ENCODE measurements around the gene CASZ1. TPM values are rescaled to one million over a fixed set of nuclear protein-coding genes. Genes with fewer than 3 reads are reported as not detected.

CASZ1 gene
- total RNA-seq, 1 donor from 2014 or later, result 58.2 TPM

DNA sequence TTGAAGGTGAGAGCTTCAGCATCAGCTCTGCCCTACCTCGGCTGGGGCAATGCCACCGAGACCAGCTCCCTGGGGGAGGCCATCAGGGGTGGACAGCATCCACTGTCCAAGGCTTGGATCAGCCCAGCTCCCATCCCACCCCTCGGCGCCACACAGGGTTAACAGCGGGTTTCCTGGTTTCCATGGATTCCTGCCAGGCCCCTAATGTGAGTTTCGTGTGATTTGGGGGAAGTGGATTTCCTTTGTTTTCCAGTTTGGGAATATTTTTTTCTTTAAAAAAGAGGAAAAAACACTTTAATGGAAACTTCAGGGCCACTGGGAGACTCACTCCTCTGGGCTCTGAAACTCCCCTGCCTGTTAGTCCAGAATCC, 34.3 kb downstream of the CASZ1 start:
- ATAC-seq (no peak), DNase-seq (ENCODE audit: missing footprints) (no peak)
- intact Hi-C loops (cut with DNase I), result no loop called here

DNA sequence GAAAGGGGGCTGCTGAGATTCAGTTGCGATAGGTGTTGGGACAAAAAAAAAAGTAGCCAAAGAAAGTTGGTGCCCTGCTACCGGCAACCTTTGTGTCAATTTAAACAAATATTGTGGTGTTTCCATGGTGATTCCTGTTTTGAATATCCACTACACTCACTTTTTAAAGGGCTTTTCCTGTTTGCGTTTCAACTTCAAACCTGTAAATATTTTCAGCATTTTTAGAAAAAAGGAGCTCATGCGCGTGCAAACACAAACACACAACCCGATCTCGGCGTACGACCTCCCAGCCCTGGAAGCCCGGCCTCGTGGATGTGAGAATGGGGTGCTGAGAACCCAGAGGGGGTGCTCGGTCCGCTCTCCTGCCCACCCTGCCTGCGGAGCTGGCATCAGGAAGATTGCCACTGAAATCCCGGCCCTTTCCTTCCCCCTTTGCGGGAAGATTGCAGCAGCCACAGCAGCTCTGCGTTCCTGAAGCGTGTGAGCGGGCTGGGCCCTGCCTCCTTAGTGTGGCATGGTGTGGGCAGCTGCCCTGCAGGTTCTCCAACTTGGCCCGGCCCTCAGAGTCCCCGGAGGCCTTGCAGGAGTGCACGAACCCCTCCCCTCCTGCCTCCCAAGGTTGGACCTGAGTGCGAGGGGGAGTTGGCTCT, 34.8 kb downstream of the CASZ1 start:
- intact Hi-C loops (cut with DNase I), result no loop called here
- DNase-seq (ENCODE audit: missing footprints), result no peak
- ATAC-seq, result no peak

DNA sequence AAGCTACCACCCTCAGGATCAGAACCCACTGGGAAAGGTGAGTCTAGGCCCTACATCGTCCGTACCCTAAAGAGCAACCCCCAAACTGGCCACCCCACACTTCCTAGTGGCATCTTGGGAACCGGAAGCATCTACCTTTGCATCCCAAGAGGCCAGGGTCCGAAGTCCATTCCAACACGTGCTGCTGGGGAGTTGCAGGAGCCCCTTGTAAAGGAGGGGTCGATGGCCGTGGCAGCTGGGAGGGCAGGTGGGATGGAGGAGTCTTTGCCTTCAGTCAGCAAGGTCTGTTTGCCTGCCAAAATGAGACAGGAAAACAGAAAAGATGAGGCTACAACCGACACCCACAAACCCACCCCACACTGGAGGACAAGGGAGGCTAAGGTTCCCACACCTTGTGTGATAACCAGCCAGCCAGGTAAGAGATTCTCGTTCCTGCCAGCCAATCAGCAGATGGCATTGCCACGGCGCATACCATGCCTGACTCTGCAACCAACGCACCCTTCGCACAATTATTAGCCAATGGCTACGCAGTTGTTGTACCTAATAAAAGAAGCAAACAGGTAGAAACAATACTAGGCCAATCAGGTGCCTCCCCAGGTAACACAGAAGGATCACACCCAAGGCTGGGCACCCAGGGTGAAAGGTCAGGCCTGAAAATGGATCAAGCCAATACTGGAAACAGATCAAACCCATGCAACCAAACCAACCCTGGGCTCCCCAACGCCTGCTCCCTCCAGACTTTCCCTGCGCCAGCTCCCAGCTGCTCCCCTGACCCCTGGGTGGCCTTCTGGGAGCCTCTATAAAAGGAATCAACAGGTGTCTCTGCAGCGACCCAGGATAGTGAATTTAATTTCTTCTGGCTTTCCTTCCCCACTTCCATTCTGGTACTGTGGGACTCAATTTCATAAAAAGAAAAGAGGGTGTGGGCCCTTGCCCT, 35.6 kb downstream of the CASZ1 start:
- ATAC-seq (no peak), DNase-seq (ENCODE audit: missing footprints) (no peak)
- intact Hi-C loops (cut with DNase I), result no loop called here

DNA sequence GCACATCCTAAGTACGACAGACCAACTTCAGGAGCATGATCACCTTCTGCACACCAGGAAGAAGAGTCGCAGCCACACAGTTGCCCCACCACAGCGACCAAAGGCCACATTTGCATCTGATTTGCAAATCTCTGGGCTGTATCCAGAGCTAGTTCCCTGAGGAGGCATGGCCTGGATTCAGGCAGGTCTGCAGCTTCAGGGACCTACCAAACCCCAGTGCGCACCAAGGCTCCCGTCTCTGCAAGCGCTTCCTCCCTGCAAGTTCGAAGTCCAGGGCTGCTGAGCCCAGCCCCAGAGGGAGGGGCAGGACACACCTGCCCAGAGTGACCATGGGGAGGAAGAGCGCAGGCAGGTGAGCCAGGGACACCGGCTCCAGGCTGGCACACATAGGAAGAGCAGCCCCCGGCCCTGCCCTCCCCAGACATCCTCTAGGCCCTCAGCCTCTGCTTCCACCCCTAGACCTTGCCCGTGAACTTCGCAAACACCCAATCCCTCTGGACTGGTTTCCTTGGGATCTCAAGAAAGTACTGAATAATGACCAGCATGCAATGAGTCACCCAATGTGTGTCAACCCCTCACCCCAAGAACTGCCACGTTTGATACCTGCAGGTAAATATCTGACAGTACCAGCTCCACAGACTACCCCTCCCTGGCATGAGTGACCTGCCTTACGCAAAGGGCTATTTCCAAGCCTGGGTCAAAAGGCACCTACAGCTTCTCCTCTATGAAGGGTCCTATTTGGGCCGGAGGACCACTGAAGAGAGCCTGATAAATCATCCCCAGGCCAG, 36.8 kb downstream of the CASZ1 start:
- intact Hi-C loops (cut with DNase I), result no loop called here
- ATAC-seq (no peak), DNase-seq (ENCODE audit: missing footprints) (no peak)

DNA sequence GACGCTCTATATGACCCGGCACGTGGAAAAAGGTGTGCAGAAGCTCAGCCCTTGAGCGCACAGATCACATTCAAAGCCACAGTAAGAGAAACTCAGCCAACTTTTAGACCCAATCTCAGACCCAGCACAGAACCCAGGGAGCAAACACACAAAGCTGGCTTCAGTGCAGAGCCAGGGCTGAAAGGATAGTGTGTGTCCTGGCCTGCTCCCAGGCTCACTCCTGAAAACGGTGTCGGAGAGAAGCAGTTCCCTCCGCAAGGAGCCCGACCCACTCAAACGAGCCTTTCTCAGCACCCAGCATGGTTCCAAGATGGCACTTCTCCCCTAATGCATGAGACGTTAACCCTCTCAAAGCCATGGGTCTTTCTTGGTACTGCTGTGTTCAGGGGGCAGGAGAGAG, 39.6 kb downstream of the CASZ1 start:
- DNase-seq (ENCODE audit: missing footprints) (no peak), ATAC-seq (peak; percentile 11)
- intact Hi-C loops (cut with DNase I), result no loop called here

DNA sequence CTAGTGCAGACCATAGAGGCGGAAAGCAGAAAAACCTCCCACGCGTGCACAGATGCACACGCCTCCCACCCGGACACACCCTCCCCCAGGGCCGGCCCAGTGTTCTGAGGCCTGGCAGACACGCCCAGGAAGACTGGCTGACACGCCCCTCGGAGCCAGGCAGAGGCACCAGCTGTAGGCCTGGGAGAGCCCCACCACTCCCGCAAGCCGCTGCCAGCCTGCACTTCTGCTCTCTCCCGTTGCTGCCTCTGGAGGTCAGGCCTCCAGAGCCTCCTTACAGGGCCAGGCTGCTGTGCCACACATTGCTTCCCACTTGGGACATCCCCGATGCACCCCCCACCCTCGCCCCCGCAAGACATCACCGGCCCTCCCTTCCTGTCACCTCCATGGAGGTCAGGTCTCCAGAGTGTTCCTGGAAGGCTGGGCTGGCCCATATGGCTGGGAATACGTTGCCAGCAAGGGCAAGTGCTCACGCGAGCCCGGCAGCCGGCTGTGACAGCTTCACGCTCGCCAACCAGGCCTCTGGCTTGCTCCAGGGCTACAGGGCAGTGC, 40.4 kb downstream of the CASZ1 start:
- peak; percentile 75 for ATAC-seq
- peak; percentile 83 for DNase-seq (ENCODE audit: missing footprints)
- intact Hi-C loops (cut with DNase I), result no loop called here

DNA sequence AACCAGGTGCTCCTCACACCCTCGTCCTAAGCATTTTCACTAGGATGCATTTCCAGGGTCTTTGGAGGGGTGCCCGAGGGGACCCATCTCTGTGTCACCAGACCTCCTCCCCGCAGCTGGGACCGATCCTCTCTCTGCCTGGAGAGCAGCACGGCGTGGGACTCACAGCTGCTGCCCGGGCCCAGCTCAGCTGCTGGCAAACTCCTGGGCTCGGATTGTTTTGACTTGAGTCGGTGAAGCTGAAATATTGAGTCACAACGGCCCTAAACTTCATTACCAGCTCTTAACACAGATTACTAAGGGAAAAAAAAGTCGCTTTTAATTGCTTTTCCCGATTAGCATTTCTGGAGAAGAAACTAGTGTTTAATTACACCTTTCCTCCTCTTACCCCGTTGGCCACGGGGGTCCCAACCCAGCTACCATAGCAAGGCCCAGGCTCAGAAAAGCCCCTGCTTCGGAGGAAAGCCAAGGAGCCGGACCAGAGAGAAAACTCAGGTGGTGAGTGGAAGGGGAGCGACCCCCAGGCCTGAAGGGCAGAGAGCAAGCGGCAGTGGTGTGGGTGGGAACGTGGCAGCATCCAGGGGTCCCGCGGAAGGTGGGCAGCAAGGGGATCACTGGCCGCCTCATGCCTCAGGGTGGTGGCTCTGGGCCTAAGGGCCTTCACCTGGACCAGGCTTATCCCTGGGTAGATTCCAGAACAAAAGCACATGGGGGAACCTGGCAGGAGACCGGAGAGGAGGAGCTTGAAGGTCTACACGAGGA, 41.7 kb downstream of the CASZ1 start:
- intact Hi-C loops (cut with DNase I), result no loop called here
- DNase-seq (ENCODE audit: missing footprints) (peak; percentile 58), ATAC-seq (no peak)

DNA sequence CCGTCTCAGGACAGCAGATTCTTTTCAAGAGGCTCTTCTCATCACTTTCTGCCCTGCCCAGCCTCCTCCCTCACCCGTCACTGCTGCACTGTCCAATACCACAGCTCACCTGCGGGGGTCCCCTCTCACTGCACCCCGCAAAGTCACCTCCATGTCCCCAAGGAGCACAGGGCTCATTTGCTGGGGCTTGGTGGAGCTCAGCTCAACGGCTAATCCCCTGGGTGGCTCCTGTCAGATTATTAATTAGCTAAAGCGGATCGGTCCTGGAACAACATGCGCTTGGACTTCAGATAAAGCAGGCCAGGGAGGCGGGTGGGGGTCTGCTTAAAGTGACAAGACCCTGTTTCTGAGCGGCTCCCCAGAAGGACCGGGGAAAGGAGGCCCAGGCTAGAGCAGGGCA, 43.1 kb downstream of the CASZ1 start:
- ATAC-seq (no peak), DNase-seq (ENCODE audit: missing footprints) (peak; percentile 55)
- intact Hi-C loops (cut with DNase I), result no loop called here

DNA sequence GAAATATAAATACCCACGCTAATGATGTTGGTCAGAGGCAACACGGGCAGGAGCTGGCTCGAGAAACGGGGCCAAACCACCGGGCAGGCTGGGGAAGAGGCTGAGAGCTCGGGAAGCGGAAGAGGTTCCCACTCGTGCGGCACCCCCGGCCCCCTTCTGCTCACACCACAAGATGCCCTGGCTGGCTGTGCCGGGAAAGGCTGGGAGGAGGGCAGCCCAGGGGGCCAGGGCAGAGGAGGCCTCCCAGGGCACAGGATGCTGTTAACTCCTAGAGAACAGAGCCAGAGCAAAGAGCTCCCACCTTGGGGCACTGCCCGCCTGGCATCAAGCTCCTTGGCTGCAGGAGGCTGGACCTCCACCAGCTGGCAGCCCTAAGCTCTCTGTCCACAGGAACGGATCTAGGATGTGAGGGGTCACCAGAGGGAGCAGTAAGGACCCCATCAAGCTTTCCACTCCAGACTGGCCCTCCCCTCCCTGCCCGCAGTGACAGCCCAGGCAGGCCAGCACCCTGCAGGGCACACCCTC, 44.8 kb downstream of the CASZ1 start:
- peak; percentile 64 for DNase-seq (ENCODE audit: missing footprints)
- intact Hi-C loops (cut with DNase I), result no loop called here
- ATAC-seq, result peak; percentile 45

DNA sequence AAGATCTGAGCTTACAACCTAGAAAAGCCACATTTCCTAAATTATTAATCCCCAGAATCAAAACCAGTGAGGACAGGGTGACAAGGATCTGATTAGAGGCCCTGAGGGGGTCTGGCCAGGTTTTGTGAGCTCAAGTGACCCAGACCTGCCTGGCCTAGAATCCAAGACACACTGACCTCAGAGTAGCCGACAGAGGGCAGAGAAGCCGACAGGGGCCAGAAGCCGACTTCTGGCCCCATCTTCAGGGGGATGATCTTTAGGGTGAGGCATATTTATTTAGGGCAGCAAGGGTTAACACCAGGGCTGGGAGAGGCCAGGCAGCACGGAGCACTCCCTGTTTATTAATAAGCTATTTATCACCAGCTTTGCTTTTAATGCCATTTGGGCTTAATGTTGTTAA, 45.3 kb downstream of the CASZ1 start:
- intact Hi-C loops (cut with DNase I), result no loop called here
- DNase-seq (ENCODE audit: missing footprints) (peak; percentile 23), ATAC-seq (no peak)

DNA sequence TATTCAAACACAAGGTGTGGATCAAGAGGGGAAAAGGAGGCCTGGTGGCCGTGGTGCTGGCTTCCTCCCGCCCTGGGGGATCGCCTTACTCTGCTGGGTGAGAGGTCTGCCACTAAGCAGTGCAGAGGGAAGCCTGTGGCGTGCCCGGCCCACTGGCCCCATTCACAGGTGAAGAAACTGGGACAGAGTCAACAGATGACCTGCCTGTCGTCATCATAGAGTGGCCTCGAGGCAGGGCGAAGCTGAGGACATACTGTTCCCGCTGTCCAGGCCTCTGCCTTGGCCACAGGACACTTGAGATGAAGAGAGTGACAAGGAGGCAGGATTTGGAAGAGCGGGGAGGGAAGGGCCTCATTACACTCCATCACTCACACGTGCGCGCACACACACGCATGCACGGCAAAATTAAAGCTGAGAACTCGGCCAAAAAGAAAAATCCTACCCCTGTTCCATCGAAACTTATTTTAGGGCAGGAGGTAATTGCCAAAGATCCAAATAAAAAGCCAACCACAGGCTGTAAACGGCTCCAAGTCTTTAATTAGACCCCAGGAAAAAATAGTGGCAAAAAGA, 50.5 kb downstream of the CASZ1 start:
- intact Hi-C loops (cut with DNase I), result loop anchor here (5.0 kb wide), 1 partner anchor 41 kb away; no protein-coding TSS in a partner anchor
- peak; percentile 77 for DNase-seq (ENCODE audit: missing footprints)
- ATAC-seq, result peak; percentile 79

DNA sequence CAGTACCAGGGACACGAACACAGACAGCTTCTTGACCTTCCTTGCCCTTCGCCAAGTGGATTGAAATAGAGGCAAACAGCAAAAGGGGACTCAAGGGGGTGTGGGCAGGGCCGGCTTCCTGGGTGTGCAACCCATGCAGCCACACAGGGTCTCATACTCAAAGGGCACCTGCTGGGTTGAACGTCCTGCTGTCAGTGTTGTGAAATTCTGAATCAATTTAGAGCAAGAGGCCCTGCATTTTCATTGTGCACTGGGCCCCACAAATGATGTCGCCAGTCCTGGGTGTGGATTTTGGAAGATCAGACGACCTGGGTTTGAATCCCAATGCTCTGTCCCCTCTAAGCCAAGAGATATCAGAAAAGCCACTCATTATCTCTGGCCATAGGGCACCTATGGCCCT, 51.1 kb downstream of the CASZ1 start:
- intact Hi-C loops (cut with DNase I), result loop anchor here (5.0 kb wide), 1 partner anchor 42 kb away; no protein-coding TSS in a partner anchor
- no peak for DNase-seq (ENCODE audit: missing footprints)
- no peak for ATAC-seq

DNA sequence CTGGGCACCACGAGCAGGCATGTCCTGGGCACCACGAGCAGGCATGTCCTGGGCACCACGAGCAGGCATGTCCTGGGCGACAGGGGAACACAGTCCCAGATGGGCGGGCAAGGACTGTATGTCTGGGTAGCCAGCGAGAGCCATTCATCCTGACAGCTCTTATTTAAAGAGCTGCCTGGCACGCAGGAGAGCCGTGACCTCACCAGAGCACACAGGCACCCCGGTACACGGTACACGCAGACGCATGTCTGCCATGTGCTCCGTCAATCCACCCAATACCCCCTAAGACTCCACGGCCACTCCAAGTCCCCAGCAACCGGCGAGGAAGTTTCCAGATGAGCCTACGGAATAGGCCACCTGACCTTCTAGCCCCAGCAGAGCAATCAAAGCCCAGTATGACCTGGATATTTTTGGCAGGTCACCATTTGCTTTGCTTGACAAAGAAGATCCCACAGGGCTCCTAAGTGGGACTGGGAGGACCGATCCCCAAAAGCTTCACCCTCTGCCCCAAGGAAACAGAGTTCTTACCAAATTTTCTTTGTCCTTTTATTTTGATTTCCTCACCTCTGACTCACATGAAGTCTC, 51.7 kb downstream of the CASZ1 start:
- DNase-seq (ENCODE audit: missing footprints) (peak; percentile 59), ATAC-seq (peak; percentile 67)

DNA sequence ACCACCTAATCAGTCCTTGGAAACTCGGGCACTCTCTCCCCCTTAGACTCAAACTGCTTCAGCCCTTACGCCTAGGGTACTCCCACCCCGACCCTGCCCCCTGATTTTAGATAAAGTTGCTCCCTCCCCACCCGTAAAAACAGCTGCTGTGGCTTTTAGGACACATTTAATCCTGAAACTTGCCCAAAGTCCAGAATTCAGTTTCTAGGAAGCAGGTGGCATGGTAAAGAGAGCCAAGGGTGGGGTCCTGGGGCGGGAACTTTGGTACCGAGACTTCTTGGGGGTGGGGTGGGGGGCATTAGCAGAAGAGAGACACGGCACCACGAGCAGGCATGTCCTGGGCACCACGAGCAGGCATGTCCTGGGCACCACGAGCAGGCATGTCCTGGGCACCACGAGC, 52.4 kb downstream of the CASZ1 start:
- DNase-seq (ENCODE audit: missing footprints) (no peak), ATAC-seq (no peak)
- intact Hi-C loops (cut with DNase I), result no loop called here

More for the DNA sequence above, 51.7 kb downstream of the CASZ1 start:
- intact Hi-C loops (cut with DNase I), result loop anchor here (5.0 kb wide), 1 partner anchor 43 kb away; no protein-coding TSS in a partner anchor

DNA sequence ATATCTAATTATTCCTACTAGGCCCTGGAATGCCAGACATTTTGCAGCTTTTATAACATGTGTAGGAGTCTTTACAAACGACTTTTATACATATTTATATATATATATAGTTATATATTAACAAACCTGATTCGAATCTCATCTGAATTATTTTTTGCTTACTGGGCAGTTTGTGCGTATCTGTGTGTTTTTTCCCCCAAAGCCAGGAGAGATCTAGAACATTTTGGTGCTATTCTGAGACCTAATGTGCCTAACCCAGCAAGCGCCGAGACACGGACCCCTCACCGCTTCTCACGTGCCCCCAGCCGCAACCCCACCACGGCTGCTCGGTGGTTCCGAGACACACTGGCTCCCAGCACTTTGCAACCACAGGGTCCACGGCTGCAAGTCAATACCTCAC, 54.8 kb downstream of the CASZ1 start:
- intact Hi-C loops (cut with DNase I), result no loop called here
- DNase-seq (ENCODE audit: missing footprints) (peak; percentile 15), ATAC-seq (no peak)

DNA sequence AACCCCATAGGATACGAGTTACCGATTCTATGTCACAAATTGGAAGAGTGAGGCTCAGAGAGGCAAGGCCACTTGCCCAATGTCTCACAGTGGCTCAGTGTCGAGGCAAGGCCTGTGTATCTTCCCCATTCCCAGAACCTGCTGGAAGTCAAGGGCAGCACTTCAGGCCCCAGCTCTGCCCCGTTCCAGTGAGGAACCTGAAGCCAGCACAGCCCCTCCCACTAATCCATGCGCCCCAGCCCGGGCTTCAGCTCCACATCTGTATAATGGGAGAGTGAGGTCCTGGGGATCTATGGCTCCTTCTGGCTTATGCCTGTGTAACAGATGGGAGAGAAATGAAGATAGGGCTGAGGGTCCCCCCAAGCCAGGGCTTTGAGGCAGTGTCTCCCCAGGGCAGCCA, 56.3 kb downstream of the CASZ1 start:
- intact Hi-C loops (cut with DNase I), result no loop called here
- DNase-seq (ENCODE audit: missing footprints) (no peak), ATAC-seq (no peak)

DNA sequence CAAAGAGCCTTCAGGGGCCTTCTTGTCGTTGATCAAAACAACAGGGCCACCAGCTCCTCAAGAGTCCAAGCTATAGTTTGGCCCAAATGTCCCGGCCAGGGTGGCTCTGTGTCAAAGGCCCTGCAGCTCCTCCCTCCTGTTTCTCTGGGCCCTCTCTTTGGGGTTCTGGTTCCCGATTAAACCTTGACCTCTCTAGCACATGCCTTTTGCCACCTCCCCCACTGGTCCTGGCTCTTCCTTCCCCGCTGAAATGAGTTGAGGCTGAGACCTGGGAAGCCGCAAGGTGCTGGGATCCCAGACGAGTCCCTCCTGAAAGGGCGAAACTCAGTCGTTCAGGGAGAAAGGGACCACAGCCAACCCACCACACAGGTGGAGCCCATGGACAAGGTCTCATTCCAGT, 56.9 kb downstream of the CASZ1 start:
- no peak for DNase-seq (ENCODE audit: missing footprints)
- no peak for ATAC-seq
- intact Hi-C loops (cut with DNase I), result no loop called here

All from Right ventricle myocardium inferior (tissue), 1 donor.